ENCODE results near the gene SGCB. TPM values are rescaled to one million over a fixed set of nuclear protein-coding genes. Genes with fewer than 3 reads are reported as not detected.

The SGCB gene
- polyA plus RNA-seq, 2 of the 4 experiments (the other 2 are of a cell fraction): 20.9 to 25.1 TPM

GRCh38 chr4:52004414-52004813 lies 33.7 kb downstream of the SGCB start:
- CTCF ChIA-PET: interaction anchor here (0.6 kb wide), 1 partner anchor 1320 kb away, joined by 3 read pairs; no protein-coding TSS in a partner anchor
- ATAC-seq (no peak), DNase-seq (ENCODE audit: low read depth in 1 of 2, low spot score in 1 of 2) (no peak), FAIRE-seq (no peak)
- Histone ChIP-seq H3K4me2 (no peak overlapping the region), H3K27ac (no peak overlapping the region), H3K4me1 (no peaks in the 10 kb centered on the region), H3K9me3 (no peaks in the 10 kb centered on the region), H3K4me3 (no peak overlapping the region)
- TF ChIP-seq ESRRA (IDR thresholded peaks at IDR 0.05; ENCODE audit: borderline replicate concordance, low read length): no peak
- TF ChIP-seq NFE2L2 (conservative IDR thresholded peaks at IDR 0.05; ENCODE audit: low read length): no peak
- no peak for TF ChIP-seq POLR2A (IDR thresholded peaks at IDR 0.05; ENCODE audit: low read length)
- no peak for TF ChIP-seq HES2 (IDR thresholded peaks at IDR 0.05)
- POLR2A ChIA-PET: no interaction called here

GRCh38 chr4:52001616-52002015 lies 36.5 kb downstream of the SGCB start:
- no peak overlapping the region for H3K4me2 ChIP-seq
- FAIRE-seq (no peak), ATAC-seq (no peak), DNase-seq (ENCODE audit: low read depth in 1 of 2, low spot score in 1 of 2) (no peak)
- no peaks in the 10 kb centered on the region for H3K9me3 ChIP-seq
- no peaks in the 10 kb centered on the region for H3K4me1 ChIP-seq
- H3K27ac ChIP-seq: no peak overlapping the region
- 45% methylated on average over 2 of the region's 2 CpGs for WGBS (ENCODE audit: missing lambda C conversion rate)
- CTCF ChIA-PET: no interaction called here
- H3K4me3 ChIP-seq: no peak overlapping the region
- TF ChIP-seq HMGXB4 (CRISPR knock-in tag; IDR thresholded peaks at IDR 0.05; ENCODE audit: borderline replicate concordance): no peak
- TF ChIP-seq CHD4 (IDR thresholded peaks at IDR 0.05; ENCODE audit: borderline replicate concordance): no peak
- no peak for TF ChIP-seq HDAC2 (IDR thresholded peaks at IDR 0.05)
- TF ChIP-seq EHMT2 (IDR thresholded peaks at IDR 0.05; ENCODE audit: low read depth): no peak
- no peak for TF ChIP-seq SMC3 (IDR thresholded peaks at IDR 0.05)
- no peak for TF ChIP-seq ELK1 (IDR thresholded peaks at IDR 0.05; ENCODE audit: low read depth, low read length)
- no peak for TF ChIP-seq RNF2 (IDR thresholded peaks at IDR 0.05; ENCODE audit: borderline replicate concordance, low read depth)
- no peak for TF ChIP-seq MAX (IDR thresholded peaks at IDR 0.05)
- TF ChIP-seq MYC (IDR thresholded peaks at IDR 0.05; ENCODE audit: borderline replicate concordance, low read length): no peak
- no peak for TF ChIP-seq MAZ (IDR thresholded peaks at IDR 0.05; ENCODE audit: borderline replicate concordance, low read depth, low read length)
- TF ChIP-seq HOXB13 (CRISPR knock-in tag; IDR thresholded peaks at IDR 0.05; ENCODE audit: low read depth): no peak
- TF ChIP-seq PHF8 (IDR thresholded peaks at IDR 0.05; ENCODE audit: borderline replicate concordance, low read depth): no peak
- no peak for TF ChIP-seq HES2 (IDR thresholded peaks at IDR 0.05)
- TF ChIP-seq RFX5 (IDR thresholded peaks at IDR 0.05): no peak
- no peak for TF ChIP-seq JUNB (IDR thresholded peaks at IDR 0.05)
- TF ChIP-seq POLR2AphosphoS2 (conservative IDR thresholded peaks at IDR 0.05; ENCODE audit: low read length): no peak
- TF ChIP-seq CHD2 (IDR thresholded peaks at IDR 0.05; ENCODE audit: low read length, partially characterized antibody): no peak
- POLR2A ChIA-PET: no interaction called here

GRCh38 chr4:51999250-51999649 lies 38.8 kb downstream of the SGCB start:
- no peak overlapping the region for H3K4me2 ChIP-seq
- 54% methylated on average over 5 of the region's 5 CpGs for WGBS (ENCODE audit: missing lambda C conversion rate)
- no peak for TF ChIP-seq HDAC2 (IDR thresholded peaks at IDR 0.05)
- no peak for TF ChIP-seq CTCF (IDR thresholded peaks at IDR 0.05)
- no peak for TF ChIP-seq NFE2L2 (conservative IDR thresholded peaks at IDR 0.05; ENCODE audit: low read length)
- no peak for TF ChIP-seq BCL3 (IDR thresholded peaks at IDR 0.05)
- TF ChIP-seq SREBF2 (IDR thresholded peaks at IDR 0.05): no peak
- no peak for TF ChIP-seq HEYL (CRISPR knock-in tag; IDR thresholded peaks at IDR 0.05)
- no peak for TF ChIP-seq JUNB (IDR thresholded peaks at IDR 0.05)
- TF ChIP-seq EHMT2 (IDR thresholded peaks at IDR 0.05; ENCODE audit: low read depth): no peak
- TF ChIP-seq SMC3 (IDR thresholded peaks at IDR 0.05): no peak
- no peak for TF ChIP-seq CBX2 (IDR thresholded peaks at IDR 0.05; ENCODE audit: borderline replicate concordance, low read depth)
- no peak for TF ChIP-seq MYC (IDR thresholded peaks at IDR 0.05; ENCODE audit: borderline replicate concordance, low read length)
- TF ChIP-seq GATA3 (IDR thresholded peaks at IDR 0.05; ENCODE audit: borderline replicate concordance): no peak
- no peak for TF ChIP-seq MAX (IDR thresholded peaks at IDR 0.05)
- TF ChIP-seq PHF8 (IDR thresholded peaks at IDR 0.05; ENCODE audit: borderline replicate concordance, low read depth): no peak
- ChIA-PET CTCF (no interaction called here), POLR2A (no interaction called here)
- ATAC-seq (no peak), FAIRE-seq (no peak), DNase-seq (ENCODE audit: low read depth in 1 of 2, low spot score in 1 of 2) (no peak)
- H3K27ac ChIP-seq: no peak overlapping the region
- H3K4me3 ChIP-seq: no peak overlapping the region
- no peaks in the 10 kb centered on the region for H3K9me3 ChIP-seq
- no peaks in the 10 kb centered on the region for H3K4me1 ChIP-seq
